HG02973 (cell line): Measurements from ENCODE around the gene ZBTB8OS.
A peak's percentile ranks its signal among the peaks of the same experiment; 100 is the strongest.
"Not testable (repeated sequence)": the region's sequence is repeated elsewhere in the genome, so short reads cannot be mapped to it uniquely, and the experiment has no call there.

ENCODE experiments used
- ATAC-seq: cut with Tn5 transposase; IDR thresholded peaks from one replicate; pipeline ENCODE4 v1.9.1; 2021; ENCODE audit warnings: moderate library complexity; ENCODE audit not compliant: unreplicated experiment

The ZBTB8OS gene

GRCh38 chr1:32650248-32650751, at the start of gene ZBTB8OS:
TSS of gene ZBTB8OS (minus strand) at chr1:32650550. CDS start at chr1:32650529, 21 bp downstream.
- ATAC-seq = peak; percentile 68

GRCh38 chr1:32696996-32697395, 46.6 kb upstream of the ZBTB8OS start:
- not testable (repeated sequence) for ATAC-seq

- no peak for ATAC-seq
These were observed 45.7 kb upstream of the ZBTB8OS start for GRCh38 chr1:32696041-32696440.

GRCh38 chr1:32695098-32695904, 45.0 kb upstream of the ZBTB8OS start:
- no peak for ATAC-seq

- no peak for ATAC-seq
These were observed 43.3 kb upstream of the ZBTB8OS start for GRCh38 chr1:32693455-32694174.

GRCh38 chr1:32686387-32686786, 36.0 kb upstream of the ZBTB8OS start:
- no peak for ATAC-seq

- ATAC-seq = no peak
These were observed 35.1 kb upstream of the ZBTB8OS start for GRCh38 chr1:32685498-32685897.

GRCh38 chr1:32684167-32684811, 33.9 kb upstream of the ZBTB8OS start:
- no peak for ATAC-seq

GRCh38 chr1:32683397-32683796, 33.0 kb upstream of the ZBTB8OS start:
- ATAC-seq = no peak

- ATAC-seq = no peak
These were observed 31.6 kb upstream of the ZBTB8OS start for GRCh38 chr1:32681999-32682398.

- no peak for ATAC-seq
These were observed 31.2 kb upstream of the ZBTB8OS start for GRCh38 chr1:32681509-32681908.

GRCh38 chr1:32680642-32681041, 30.3 kb upstream of the ZBTB8OS start:
- no peak for ATAC-seq

- ATAC-seq = not testable (repeated sequence)
These were observed 29.6 kb upstream of the ZBTB8OS start for GRCh38 chr1:32679993-32680392.

GRCh38 chr1:32676945-32677344, 26.6 kb upstream of the ZBTB8OS start:
- ATAC-seq = no peak

- ATAC-seq = not testable (repeated sequence)
These were observed 18.4 kb upstream of the ZBTB8OS start for GRCh38 chr1:32668716-32669115.

GRCh38 chr1:32666901-32667566, 16.7 kb upstream of the ZBTB8OS start:
- no peak for ATAC-seq

GRCh38 chr1:32665915-32666314, 15.6 kb upstream of the ZBTB8OS start:
- ATAC-seq = no peak

GRCh38 chr1:32659581-32659980, 9.2 kb upstream of the ZBTB8OS start:
- ATAC-seq = no peak

GRCh38 chr1:32652244-32652962, 2.1 kb upstream of the ZBTB8OS start:
- no peak for ATAC-seq

- ATAC-seq = no peak
These were observed 1.2 kb upstream of the ZBTB8OS start for GRCh38 chr1:32651461-32652073.
